ENCODE results near the gene FADS1.

FADS1 gene

DNA sequence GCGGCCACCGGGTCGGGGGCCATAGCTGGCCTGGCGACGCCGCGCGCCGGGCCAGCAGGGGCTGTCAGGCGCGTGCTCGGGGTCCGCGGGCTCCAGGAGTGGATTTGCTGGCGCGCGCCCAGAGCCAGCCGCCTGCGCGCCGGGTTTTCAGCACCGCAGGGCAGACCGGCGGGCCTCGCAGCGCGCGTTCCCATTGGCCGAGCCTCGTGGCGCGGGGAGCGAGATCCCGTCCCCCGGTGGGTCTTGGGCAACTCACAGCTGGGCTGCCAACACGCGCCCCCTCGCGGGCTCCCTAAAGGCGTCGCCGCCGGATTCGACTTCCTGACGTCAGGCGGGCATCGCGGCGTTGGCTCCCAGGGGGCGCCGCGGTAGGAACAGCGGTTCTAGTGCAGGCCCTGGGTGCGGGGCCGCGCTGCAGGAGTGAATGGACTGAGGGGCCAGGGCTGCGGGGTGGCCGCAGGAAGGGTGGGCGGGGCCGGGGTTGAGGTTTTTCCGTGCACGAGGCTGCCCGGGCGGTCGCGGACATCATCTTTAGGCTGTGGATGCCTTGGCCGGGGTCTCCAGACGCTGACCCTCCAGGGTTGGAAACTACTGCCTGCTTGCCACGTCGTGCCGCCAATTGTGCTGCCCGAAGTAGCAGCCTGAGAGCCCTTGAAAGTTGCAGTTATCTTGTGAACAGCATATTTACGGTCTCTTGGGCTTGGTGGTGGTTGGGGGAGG, at the start of gene FADS1:
TSS of gene FADS1 (minus strand) at position 268 of the 720 bp plus-strand sequence. CDS start at position 194, 74 bp downstream.
- DNase-seq (ENCODE audit: low read depth in 2 of 2) = peak; percentile 71 to 80

DNA sequence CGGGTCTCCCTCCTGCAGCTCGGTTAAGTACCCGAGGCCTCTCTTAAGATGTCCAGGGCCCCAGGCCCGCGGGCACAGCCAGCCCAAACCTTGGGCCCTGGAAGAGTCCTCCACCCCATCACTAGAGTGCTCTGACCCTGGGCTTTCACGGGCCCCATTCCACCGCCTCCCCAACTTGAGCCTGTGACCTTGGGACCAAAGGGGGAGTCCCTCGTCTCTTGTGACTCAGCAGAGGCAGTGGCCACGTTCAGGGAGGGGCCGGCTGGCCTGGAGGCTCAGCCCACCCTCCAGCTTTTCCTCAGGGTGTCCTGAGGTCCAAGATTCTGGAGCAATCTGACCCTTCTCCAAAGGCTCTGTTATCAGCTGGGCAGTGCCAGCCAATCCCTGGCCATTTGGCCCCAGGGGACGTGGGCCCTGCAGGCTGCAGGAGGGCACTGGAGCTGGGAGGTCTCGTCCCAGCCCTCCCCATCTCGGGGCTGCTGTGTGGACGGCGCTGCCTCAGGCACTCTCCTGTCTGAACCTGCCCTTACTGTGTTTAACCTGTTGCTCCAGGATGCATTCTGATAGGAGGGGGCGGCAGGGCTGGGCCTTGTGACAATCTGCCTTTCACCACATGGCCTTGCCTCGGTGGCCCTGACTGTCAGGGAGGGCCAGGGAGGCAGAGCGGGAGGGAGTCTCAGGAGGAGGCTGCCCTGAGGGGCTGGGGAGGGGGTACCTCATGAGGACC, 49.6 kb upstream of the FADS1 start:
- no peak for DNase-seq (ENCODE audit: low read depth in 2 of 2)

DNA sequence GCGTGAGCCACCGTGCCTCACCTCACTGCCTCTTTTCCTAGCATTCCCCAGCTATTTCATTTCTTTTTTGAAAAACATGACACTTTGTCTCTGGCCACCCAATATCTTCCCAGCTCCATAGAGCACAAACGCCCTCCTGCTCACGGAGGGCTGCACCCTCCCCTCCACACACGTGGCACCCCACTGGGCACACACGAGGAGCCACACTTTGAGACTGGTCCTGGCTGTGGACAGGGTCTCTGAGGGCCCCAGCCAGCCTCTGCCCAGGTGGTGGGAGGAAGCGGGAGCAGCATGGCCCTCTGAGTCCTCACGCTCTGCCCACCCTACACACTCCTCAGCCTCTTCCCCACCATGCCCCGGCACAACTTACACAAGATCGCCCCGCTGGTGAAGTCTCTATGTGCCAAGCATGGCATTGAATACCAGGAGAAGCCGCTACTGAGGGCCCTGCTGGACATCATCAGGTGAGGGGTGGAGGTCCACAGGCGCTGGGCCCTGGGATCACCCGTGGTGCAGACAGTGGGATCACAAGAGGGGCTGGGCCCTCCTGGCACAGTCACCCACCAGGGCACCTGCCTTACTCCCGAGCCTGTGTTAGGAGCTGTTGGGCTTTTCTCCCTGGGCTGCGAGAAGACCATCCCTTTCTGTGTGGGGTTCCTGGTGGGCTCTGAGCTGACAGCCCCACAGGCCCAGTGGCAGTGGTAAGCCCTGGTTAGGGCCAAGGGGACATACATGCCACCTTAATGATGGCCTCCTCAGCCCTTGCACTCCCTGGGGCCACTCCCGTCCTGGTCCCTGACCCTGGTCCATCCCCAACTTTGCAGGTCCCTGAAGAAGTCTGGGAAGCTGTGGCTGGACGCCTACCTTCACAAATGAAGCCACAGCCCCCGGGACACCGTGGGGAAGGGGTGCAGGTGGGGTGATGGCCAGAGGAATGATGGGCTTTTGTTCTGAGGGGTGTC, 48.3 kb upstream of the FADS1 start:
- no peak for DNase-seq (ENCODE audit: low read depth in 2 of 2)

DNA sequence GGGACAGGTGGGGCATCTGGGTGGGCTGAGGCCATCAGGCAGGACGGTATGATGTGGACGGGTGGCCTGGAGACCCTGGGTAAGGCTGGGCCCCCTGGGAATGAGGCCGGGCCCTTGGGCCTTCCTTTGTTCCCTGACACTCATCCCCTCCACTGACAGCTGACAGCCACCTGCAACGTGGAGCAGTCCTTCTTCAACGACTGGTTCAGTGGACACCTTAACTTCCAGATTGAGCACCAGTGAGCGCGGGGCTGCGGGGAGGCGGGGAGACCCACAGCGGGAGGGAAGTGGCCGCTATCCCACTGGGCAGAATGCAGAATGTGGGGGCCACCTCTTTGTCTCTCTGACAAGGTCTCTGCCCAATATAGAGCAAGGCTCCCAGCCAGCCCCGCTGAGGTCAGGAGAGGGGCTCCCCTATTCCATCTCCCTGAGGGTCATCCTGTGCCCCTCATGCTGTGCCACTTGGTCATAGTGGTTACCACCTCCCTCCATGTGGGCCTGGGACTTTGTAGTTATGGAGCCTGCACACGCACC, 46.8 kb upstream of the FADS1 start:
- DNase-seq (ENCODE audit: low read depth in 2 of 2) = no peak

DNA sequence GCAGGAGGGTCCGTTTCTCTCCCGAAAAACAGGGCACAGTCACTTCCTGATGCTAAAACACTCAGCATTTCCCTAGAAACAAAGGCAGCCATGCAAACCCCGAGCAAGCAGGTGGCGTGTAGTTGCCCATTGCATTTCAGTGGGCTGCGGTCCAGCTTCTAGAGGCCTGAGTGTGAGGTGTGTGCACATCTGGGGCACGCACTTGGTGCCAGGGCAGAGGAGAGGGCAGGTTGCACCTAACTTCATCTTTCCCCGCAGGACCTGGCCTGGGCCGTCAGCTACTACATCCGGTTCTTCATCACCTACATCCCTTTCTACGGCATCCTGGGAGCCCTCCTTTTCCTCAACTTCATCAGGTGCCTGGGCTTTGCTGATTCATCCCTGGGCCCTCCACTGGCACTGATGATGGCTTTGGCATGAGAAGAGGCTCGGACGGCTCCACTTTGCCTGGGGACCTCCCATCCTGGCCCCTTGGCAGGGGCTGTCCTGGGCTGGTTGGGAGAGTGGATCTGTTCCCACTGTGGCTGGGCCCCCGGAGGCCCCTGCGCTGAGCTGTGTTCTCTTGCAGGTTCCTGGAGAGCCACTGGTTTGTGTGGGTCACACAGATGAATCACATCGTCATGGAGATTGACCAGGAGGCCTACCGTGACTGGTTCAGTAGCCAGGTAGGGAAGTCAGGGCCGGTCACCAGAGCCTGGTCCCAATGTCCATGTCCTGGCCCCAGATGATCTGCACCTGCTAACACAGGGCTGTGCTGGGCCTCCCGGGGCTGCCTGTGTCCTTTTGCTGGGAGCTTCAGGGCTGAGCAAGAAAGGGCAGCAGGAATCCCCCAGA, 46.1 kb upstream of the FADS1 start:
- no peak for DNase-seq (ENCODE audit: low read depth in 2 of 2)

DNA sequence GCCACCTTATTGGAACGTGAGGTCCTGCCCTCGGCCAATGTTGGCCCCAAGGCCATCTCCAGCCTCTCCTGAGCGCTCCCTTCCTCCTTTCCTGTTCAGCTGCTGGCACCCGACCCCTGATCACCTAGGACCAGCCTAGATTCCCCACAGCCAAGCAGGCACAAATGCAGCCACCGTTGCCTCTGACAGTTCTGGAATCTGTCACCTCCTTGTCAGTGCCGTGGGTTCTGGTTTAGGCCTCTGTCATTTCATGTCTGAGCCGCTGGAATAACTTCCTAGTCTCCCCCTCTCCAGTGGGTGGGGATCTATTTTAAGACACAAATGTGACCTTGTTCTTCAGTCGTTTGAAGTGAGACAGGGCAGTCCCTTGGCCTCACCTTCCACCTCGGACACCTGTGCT, 44.8 kb upstream of the FADS1 start:
- DNase-seq (ENCODE audit: low read depth in 2 of 2) = no peak

DNA sequence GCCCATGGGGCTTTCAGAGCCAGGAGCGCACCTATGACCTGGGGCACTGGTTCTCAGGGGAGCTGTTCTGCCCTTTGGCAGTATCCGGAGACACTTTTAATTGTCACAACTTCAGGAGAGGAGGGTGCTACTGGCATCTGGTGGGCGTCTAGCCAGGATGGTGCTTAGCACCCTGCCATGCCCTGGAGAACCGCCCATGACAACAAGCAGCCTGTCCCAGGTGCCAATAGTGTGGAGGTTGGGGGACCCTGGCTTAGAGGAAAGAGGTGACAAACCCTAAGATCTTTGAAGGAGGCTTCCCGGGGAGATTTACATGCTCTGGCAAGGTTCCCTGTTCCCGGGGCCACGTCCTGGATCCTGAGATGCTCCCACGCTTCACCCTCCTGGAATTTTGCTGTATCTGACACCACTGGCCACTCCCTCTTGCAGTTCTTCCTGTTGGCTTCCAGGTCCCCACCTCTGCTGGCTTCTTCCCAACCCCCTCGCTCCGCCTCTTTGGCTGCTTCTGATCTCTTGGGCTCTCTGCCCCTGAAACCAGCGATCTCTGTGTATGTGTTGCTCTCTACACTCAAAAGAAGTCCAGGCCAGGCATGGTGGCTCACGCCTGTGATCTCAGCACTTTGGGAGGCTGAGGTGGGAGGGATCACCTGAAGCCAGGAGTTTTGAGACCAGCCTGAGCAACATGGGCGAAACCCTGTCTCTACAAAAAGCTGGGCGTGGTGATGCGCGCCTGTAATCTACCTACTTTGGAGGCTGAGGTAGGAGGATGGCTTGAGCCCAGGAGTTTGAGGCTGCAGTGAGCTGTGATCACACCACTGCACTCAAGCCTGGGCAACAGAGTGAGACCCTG, 43.5 kb upstream of the FADS1 start:
- DNase-seq (ENCODE audit: low read depth in 2 of 2) = no peak

DNA sequence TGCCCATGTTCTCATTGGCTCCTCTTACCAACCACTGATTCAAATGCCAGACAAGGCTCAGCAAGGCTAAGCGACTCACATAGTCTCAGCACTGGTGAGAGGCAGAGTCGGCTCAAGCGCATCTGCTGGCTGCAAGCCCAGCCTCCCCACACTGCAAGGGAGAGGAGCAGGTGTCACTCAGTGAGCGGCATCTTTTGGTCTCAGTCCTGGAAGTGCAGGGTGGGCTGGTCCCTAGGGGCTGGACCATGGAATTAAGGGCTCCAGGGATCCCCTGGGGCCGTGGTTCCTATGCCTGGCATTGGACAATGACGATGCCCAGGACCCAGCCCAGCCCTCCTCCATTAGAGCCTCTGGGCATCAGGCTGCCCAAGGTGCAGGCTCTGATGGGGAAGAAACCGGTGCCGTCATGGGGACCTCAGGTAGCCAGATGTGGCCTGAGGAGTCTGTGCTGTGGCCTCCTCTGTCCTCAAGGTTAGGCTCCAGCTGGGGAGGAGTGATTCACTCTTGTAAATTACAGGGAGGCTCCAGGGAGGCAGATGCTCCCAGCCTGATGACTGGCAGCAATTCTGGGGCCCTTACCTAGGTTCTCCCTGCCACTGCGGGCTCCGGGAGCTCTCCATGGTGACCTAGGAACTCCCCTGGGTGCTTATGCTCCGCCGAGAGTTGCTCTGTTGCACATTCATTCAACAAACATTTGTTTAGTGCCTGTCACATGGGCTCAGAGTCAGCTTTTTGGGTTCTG, 39.3 kb upstream of the FADS1 start:
- DNase-seq (ENCODE audit: low read depth in 2 of 2) = no peak

DNA sequence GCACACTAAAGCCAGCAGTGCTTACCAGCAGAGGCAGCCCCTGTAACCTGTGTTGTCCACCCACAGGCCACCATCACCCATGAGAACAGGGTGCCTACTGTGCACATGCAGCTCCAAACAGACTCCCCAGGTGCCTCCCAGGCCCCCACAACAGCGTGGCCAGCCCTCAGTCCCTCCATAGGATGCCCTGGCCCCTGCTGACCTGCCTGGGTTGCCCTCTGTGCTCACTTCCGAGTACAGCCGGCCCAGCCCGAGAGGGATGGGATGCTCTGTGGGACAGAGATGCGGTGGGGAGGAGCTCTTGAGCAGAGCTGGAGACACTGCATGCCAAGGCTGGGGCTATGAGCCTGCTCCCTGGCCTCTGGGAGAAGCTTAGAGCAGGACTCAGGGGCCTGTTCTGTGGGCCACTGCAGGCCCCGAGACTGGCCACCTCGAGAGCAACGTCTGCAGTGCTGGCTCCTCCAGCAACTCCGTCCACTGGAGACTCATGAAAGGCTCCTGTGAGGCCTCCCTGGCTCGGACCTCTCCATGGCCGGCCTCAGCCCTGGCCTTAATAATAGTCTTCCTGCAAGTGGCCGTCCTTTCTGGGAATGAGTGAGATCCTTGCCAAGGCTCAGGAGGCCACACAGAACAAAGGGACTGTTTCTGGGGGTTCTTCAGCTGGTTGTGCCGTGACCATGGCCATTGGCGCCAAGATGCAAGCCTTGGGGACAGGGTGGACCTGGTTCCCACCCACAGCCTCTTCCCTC, 38.3 kb upstream of the FADS1 start:
- no peak for DNase-seq (ENCODE audit: low read depth in 2 of 2)

DNA sequence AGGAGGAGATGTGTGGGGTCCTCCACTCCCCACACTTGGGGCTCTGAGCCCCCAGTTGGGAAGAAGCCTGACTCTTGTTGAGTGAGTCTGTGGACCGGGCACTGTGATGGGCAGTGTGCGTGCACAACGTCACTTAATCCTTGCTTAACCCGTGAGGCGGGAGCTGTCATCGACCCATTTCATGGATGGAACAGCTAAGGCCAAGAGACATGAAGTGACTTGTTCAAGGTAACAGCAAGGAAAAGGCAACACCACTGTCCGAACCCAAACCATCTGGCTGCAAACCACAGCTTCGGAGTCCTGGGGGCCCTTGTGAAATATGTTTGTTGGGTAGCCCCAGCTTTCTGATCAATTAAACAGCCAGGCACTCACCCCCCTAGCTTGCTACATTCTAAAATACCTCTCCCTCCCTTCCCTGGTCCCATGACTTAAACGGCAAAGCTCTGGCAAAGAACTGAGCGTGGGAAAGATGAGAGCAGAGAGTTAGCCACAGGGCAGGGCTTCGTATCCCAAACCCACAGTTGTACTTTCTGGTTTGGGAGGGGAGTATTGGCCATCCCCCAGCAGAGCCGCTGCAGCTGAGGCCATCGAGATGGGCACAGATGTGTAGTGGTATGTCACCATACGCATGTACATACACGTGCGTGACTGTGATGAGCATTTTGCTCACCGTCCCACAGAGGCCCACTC, 37.5 kb upstream of the FADS1 start:
- no peak for DNase-seq (ENCODE audit: low read depth in 2 of 2)

DNA sequence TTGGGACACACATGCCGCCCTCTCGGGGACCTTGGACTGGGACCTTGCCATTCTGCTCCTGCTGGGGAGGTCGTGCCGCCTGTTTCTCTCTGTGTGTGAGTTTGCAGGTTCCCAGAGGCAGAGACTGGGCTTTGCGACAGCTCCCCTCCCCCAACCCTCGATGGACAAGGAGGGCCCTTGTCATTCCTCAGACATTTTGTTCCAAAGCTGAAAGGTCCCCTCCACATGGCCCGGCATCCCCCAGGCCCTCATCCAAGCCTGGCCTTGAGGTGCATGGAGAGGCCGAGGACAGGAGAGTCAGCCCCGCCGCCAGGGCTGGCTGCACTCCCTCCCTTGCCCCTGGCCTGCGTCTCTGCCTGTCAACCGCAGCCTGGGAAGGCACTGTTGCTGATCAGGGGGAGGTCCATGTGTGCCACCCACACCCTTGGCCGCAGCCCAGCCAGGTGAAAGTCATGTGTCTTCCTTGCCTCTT, 36.9 kb upstream of the FADS1 start:
- no peak for DNase-seq (ENCODE audit: low read depth in 2 of 2)

DNA sequence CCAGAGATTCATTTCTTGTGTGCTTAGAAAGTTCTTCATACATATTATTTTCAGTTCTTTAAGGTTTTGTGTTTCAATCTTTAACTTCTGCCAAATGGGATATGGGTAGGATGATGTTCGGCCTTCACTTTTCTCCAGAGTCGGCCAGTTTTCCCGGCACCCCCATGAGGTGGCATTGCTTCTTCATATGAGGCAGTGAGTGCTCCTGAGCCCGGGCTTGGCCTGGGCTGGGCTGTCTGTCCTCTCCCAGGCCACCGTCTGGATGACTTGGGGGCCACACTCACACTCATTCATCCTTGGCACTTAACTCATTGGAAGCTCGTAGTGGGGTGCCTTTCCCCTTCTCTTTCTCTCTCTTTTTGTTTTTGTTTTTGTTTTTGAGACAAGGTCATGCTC, 35.1 kb upstream of the FADS1 start:
- DNase-seq (ENCODE audit: low read depth in 2 of 2) = no peak

DNA sequence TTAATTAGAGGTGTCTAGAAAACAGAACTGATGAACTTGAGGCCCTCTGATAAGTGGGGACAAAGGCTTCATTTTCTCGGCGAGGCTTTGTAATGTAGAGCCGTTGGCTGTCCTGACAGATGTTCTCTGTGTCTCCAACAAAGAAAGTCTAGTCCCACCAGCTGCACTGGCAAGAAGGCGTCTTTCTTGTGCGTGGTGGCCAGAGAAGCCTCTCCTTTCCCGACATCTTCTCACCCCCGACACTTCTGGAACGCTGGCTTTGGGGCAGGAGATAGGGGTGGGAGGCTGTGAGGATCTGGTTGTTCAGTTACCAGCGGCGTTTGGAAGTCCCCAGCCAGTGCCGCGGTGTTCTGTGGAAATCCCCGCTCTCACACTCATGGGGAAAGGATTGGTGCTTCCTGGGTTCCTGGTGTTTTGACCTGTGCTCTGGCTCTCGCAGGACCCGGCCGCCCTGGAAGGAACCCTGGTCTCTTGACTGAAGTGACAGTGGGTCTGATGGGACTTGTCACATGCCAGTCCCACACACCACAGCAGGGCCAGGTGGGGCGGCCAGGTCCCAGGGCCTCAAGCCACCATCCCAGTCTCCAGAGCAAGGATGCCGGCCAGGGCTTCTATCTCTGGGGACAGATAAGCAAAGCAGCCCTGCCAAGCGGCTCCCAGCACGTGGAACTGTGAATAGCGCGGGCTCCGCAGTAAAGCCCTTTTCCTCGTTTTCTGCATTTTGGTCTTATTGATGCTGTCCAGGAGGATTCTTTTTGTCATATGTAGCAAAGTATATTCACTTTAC, 34.5 kb upstream of the FADS1 start:
- DNase-seq (ENCODE audit: low read depth in 2 of 2) = no peak

DNA sequence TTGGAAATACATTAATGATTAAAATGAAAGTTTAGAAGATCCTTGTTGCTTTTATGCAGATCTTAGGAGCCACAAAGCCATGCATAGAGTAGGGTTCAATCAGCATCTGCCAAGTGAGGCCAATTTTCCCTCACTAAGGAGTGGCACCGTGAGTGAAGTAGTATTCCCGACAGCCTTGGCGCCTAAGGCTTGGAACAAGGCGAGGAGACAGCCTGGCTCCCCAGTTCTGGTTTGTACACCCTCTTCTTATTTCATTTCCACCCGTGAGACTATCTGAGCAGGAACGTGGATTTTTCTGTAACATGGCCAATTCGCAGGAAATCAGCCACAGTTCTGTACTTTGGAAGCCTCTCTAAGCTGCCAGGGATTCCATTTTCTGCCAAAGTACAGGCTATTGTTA, 33.9 kb upstream of the FADS1 start:
- DNase-seq (ENCODE audit: low read depth in 2 of 2) = no peak

DNA sequence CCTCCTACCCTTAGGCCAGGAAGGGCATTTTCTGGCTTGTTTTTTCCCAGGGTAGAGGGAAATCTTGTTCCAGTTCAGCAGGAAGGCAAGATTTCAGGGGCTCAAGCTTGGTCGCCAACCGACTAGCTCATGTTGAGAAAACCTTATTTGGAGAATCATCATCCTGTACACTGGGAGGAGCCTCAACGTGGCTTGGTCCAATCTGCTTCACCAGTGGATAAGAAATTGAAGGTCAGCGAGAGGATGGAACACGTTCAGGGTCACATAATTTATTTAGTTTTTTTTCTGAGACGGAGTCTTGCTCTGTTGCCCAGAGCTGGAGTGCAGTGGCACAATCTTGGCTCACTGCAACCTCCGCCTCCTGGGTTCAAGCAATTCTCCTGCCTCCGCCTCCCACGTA, 31.8 kb upstream of the FADS1 start:
- DNase-seq (ENCODE audit: low read depth in 2 of 2) = no peak

DNA sequence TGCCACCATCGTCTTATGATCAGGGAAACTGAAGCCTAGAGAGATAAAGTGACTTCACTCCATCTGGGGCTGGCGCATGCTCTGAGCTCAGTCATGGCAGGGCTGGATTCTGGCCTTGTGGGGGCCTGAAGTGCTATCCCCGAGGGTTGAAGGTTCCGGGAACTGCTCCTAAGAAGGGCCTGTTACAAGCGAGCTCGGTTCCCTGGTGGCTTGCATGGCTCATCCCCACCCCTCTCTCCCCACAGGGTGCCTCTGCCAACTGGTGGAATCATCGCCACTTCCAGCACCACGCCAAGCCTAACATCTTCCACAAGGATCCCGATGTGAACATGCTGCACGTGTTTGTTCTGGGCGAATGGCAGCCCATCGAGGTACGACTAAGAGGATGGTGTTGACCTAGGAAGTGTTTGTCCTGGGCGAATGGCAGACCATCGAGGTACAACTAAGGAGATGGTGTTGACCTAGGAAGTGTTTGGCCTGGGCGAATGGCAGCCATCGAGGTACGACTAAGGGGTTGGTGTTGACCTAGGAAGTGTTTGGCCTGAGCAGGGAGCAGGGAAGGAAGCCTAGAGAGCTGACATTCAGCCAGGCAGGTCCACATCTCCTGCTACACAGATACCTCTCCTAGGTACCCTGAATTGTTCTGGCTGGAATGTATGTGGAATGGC, 31.2 kb upstream of the FADS1 start:
- DNase-seq (ENCODE audit: low read depth in 2 of 2) = no peak
